BE2C (cell line): Measurements from ENCODE around the gene TLX1.

Experiments used
- DNase-seq: peaks from one replicate; pipeline ENCODE4 v3.0.0-alpha.2; 2020
- H3K27me3 ChIP-seq: fragments of 250-450 bp; sonication (Bioruptor Pico); 2 replicates; pipeline ENCODE4 v1.5.1; 2020; ENCODE audit warnings: mild to moderate bottlenecking
- H3K36me3 ChIP-seq: fragments of 250-450 bp; sonication (Bioruptor Pico); 2 replicates; pipeline ENCODE4 v1.5.1; 2020; ENCODE audit warnings: mild to moderate bottlenecking
- H3K4me1 ChIP-seq: fragments of 250-450 bp; sonication (Bioruptor Pico); 2 replicates; pipeline ENCODE4 v1.5.1; 2020
- H3K4me3 ChIP-seq: 2 replicates; pipeline ENCODE4 v1.5.1; 2011; ENCODE audit warnings: low read depth, low read length
- H3K9me3 ChIP-seq: fragments of 250-450 bp; sonication (Bioruptor Pico); 2 replicates; pipeline ENCODE4 v1.5.1; 2020
- TF ChIP-seq, protein P1 (sequence below): IDR thresholded peaks from 2 replicates; pipeline ENCODE4 v1.5.1; 2012; ENCODE audit warnings: mild to moderate bottlenecking, low read depth, low read length

Gene TLX1

DNA sequence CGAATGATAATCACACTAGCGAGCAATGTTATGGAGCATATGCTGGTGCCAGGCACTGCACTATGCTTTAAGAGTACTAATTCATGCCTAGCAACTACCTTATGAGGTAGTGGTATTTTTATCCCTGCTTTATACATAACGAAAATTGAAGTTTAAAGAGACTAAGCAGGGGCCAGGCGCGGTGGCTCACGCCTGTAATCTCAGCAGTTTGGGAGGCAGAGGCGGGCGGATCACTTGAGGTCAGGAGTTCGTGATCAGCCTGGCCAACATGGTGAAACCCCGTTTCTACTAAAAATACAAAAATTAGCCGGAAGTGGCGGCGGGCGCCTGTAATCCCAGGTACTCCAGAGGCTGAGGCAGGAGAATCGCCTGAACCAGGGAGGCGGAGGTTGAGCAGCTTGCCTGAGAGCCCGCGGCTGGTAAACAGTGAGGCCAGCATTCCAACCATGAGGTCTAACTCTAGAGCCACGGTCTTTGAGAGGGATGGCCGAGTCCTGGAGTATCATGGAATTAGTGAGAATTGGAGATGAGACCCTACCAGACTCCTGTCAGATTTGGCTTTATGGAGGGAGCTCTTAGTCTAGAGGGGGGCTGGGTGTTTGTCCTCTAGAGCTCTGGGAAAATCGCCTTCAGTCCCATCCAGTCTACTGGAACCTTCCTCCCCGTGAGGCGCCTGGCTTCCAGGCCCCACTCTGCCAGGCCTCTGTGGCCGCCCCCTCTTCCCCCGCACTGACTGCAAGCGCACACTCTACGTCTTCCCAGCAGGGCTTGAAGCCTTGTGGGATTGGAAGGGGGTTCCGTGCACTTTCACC is 11.6 kb downstream of the TLX1 start:
- TF ChIP-seq, protein P1, sequence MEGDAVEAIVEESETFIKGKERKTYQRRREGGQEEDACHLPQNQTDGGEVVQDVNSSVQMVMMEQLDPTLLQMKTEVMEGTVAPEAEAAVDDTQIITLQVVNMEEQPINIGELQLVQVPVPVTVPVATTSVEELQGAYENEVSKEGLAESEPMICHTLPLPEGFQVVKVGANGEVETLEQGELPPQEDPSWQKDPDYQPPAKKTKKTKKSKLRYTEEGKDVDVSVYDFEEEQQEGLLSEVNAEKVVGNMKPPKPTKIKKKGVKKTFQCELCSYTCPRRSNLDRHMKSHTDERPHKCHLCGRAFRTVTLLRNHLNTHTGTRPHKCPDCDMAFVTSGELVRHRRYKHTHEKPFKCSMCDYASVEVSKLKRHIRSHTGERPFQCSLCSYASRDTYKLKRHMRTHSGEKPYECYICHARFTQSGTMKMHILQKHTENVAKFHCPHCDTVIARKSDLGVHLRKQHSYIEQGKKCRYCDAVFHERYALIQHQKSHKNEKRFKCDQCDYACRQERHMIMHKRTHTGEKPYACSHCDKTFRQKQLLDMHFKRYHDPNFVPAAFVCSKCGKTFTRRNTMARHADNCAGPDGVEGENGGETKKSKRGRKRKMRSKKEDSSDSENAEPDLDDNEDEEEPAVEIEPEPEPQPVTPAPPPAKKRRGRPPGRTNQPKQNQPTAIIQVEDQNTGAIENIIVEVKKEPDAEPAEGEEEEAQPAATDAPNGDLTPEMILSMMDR: no peak
- no peak for DNase-seq
- Histone ChIP-seq H3K4me3 (no peak overlapping the region), H3K36me3 (no peaks in the 10 kb centered on the region), H3K27me3 (peaks cover 73% of the 10 kb centered on the region), H3K4me1 (peaks cover 4% of the 10 kb centered on the region; the same call in 1 of the 2 replicates), H3K9me3 (no peaks in the 10 kb centered on the region)

DNA sequence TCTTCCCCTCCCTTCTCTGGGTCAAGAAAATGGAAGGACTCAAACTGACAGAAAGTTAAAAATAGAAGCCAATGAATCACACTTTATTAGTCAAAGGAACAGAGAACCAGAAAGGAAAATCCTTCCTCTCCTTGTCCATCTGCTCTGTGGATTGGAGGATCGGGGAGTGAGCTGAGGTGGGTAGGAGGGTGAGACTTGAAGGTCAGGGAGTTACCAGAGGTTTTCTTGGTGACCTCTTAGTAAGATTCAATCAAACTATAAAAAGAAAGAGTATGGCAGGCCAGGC is 12.2 kb downstream of the TLX1 start:
- Histone ChIP-seq H3K27me3 (peaks cover 79% of the 10 kb centered on the region), H3K4me1 (peaks cover 4% of the 10 kb centered on the region; the same call in 1 of the 2 replicates), H3K4me3 (no peak overlapping the region), H3K9me3 (no peaks in the 10 kb centered on the region), H3K36me3 (no peaks in the 10 kb centered on the region)
- TF ChIP-seq, protein P1: no peak
- no peak for DNase-seq

DNA sequence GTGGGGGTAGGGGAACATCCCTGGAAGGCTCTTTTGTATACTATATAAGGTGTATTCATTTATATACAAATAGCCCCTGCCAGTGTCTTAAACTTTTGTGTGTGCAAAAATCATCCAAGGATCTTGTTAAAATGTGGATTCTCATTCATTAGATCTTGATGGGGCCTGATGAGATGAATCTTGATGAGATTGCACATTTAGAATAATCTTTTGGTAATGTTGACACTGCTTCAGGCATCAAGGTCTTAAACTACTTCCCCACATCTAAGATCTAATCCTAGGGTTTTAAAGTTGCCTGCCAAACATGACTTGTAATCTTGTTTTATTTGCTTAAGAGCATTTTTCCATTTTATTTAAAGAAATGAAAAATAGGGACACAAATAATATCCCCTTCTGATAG is 13.0 kb downstream of the TLX1 start:
- H3K9me3 ChIP-seq: no peaks in the 10 kb centered on the region
- H3K36me3 ChIP-seq: no peaks in the 10 kb centered on the region
- H3K27me3 ChIP-seq: peaks cover 83% of the 10 kb centered on the region
- peaks cover 4% of the 10 kb centered on the region; the same call in 1 of the 2 replicates for H3K4me1 ChIP-seq
- DNase-seq: no peak
- H3K4me3 ChIP-seq: no peak overlapping the region
- TF ChIP-seq, protein P1: no peak

DNA sequence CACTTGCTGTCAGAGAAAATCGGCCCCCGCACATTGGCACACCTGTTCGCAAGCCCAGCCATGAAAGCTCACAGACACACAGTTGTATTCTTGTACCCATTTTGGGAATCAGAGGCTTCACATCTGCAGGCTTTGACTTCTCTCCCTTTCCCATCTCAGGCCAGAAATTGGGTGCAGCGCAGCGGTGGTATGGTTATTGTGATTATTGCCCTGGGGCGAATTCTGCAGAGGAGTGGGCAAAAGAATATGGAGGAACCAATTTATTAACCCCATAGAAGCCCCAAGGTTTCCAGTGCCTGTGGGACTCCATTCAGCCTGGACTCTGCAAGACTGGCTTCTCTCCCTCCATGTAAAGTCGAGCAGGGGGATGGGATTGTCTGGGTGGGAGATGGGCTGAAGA is 14.0 kb downstream of the TLX1 start:
- TF ChIP-seq, protein P1: no peak
- H3K4me1 ChIP-seq: peaks cover 4% of the 10 kb centered on the region; the same call in 1 of the 2 replicates
- no peak overlapping the region for H3K4me3 ChIP-seq
- peaks cover 81% of the 10 kb centered on the region for H3K27me3 ChIP-seq
- no peak for DNase-seq
- H3K36me3 ChIP-seq: no peaks in the 10 kb centered on the region
- H3K9me3 ChIP-seq: no peaks in the 10 kb centered on the region

DNA sequence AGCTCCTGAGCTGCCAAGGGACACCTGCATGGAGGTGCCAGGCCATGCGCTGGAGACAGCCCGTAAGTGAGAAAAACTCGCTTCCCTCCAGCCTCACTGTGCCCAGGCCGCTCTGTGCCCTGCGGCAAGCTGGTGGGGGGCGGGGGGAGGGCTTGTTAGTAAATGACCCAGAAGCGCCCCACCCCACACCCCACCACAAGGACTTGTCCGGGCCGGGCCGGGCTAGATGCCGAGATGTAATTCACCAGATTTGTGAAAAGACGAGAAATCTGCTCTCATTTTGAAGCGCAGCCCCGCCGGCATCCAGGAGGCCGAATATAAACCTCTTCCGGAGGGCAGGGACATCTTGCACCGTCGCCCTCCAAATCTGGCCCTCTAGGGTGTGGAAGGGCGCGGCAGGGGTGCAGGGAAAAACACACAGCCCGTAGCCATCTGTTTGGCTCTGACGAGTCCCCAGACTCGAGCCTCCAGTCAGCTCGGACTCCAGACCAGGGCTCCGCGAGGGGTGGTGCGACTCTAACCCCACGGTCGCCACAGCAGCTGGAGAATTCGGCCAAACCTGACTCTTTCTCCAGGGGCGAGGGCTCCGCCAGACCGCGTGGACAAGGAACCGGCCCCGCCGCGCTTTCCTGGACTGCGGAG is 14.8 kb downstream of the TLX1 start:
- H3K4me1 ChIP-seq: peaks cover 4% of the 10 kb centered on the region; the same call in 1 of the 2 replicates
- DNase-seq: no peak
- TF ChIP-seq, protein P1: no peak
- no peak overlapping the region for H3K4me3 ChIP-seq
- no peaks in the 10 kb centered on the region for H3K9me3 ChIP-seq
- H3K27me3 ChIP-seq: peaks cover 81% of the 10 kb centered on the region
- no peaks in the 10 kb centered on the region for H3K36me3 ChIP-seq
